IMR-90 (cell line): ENCODE results near the gene TNS1. TPM values are rescaled to one million over a fixed set of nuclear protein-coding genes. Genes with fewer than 3 reads are reported as not detected.

Source experiments
- ATAC-seq: fragments of 200-7000 bp; cut with Tn5 transposase; 2 replicates; pipeline ENCODE4 v1.9.1; 2020; ENCODE audit warnings: low read depth, mild to moderate bottlenecking, moderate library complexity
- BruUV-seq: library from RNA; stranded (reverse); fragments of 400-500 nt; replicated peaks from 2 replicates; lab custom pipeline; 2021; lab: Mats Ljungman, UMichigan
- CTCF ChIA-PET: fragments of 300-600 bp; formaldehyde crosslinking; extraction: SDS; loops from one replicate; lab custom pipeline; 2021; ENCODE audit warnings: antibody characterized with exemption; lab: Yijun Ruan, JAX
- POLR2A ChIA-PET: fragments of 300-600 bp; sonication (Branson Sonifier 250); formaldehyde crosslinking; loops from one replicate; lab custom pipeline; 2022; ENCODE audit warnings: antibody characterized with exemption; ENCODE audit not compliant: unreplicated experiment; lab: Charles Lee
- DNase-seq: peaks from one replicate; pipeline ENCODE4 v3.0.0; 2013
- H2AFZ ChIP-seq: replicated peaks from 2 replicates; pipeline ENCODE3; 2013; ENCODE audit warnings: low read length, mild to moderate bottlenecking; ENCODE audit not compliant: poor library complexity
- H2AK5ac ChIP-seq: 2 replicates; pipeline ENCODE4 v1.6.1; 2013; ENCODE audit warnings: low read depth, low read length, inconsistent platforms
- H2AK9ac ChIP-seq: replicated peaks from 2 replicates; pipeline ENCODE3; 2013; ENCODE audit warnings: mild to moderate bottlenecking, low read depth, low read length, moderate library complexity; ENCODE audit not compliant: poor library complexity
- H2BK120ac ChIP-seq: 2 replicates; pipeline ENCODE4 v1.6.1; 2013; ENCODE audit warnings: low read depth, low read length, inconsistent platforms
- H2BK15ac ChIP-seq: 3 replicates; pipeline ENCODE4 v1.6.1; 2013; ENCODE audit warnings: low read depth, low read length, inconsistent platforms
- H2BK20ac ChIP-seq: 2 replicates; pipeline ENCODE4 v1.6.1; 2013; ENCODE audit warnings: low read depth, mild to moderate bottlenecking, inconsistent platforms, low read length, moderate library complexity
- H2BK5ac ChIP-seq: 2 replicates; pipeline ENCODE4 v1.6.1; 2013; ENCODE audit warnings: mild to moderate bottlenecking, low read depth, low read length, inconsistent platforms; ENCODE audit not compliant: poor library complexity, severe bottlenecking
- H3K14ac ChIP-seq: replicated peaks from 2 replicates; pipeline ENCODE4 v1.6.1; 2013; ENCODE audit warnings: low read depth, low read length, inconsistent platforms
- H3K18ac ChIP-seq: 2 replicates; pipeline ENCODE4 v1.6.1; 2013; ENCODE audit warnings: low read depth, low read length, control low read depth
- H3K23ac ChIP-seq: 2 replicates; pipeline ENCODE4 v1.6.1; 2013; ENCODE audit warnings: low read depth, low read length, inconsistent platforms
- H3K27ac ChIP-seq: 2 replicates; pipeline ENCODE4 v1.5.1; 2013; ENCODE audit warnings: mild to moderate bottlenecking, control low read depth, low read length; ENCODE audit not compliant: insufficient read depth
- H3K27me3 ChIP-seq: 2 replicates; pipeline ENCODE4 v1.6.1; 2013; ENCODE audit warnings: low read length; ENCODE audit not compliant: control insufficient read depth, insufficient read depth
- H3K36me3 ChIP-seq: 2 replicates; pipeline ENCODE4 v1.6.1; 2013; ENCODE audit warnings: low read length, mixed read lengths; ENCODE audit not compliant: control insufficient read depth, insufficient read depth
- H3K4ac ChIP-seq: 2 replicates; pipeline ENCODE4 v1.6.1; 2013; ENCODE audit warnings: low read depth, low read length, inconsistent platforms
- H3K4me1 ChIP-seq: 2 replicates; pipeline ENCODE4 v1.6.1; 2013; ENCODE audit warnings: low read length, mixed read lengths; ENCODE audit not compliant: control insufficient read depth, insufficient read depth
- H3K4me2 ChIP-seq: 2 replicates; pipeline ENCODE4 v1.6.1; 2013; ENCODE audit warnings: low read depth, mild to moderate bottlenecking, control low read depth, low read length, moderate library complexity
- H3K4me3 ChIP-seq: 2 replicates; pipeline ENCODE4 v1.5.1; 2013; ENCODE audit warnings: low read depth, mild to moderate bottlenecking, control low read depth, low read length, moderate library complexity; ENCODE audit not compliant: insufficient read depth
- H3K56ac ChIP-seq: 2 replicates; pipeline ENCODE4 v1.6.1; 2013; ENCODE audit warnings: low read length, inconsistent platforms; ENCODE audit not compliant: insufficient read depth; ENCODE audit errors: extremely low read depth
- H3K79me1 ChIP-seq, 2 experiments: 2 replicates each; pipeline ENCODE4 v1.6.1; 2013; ENCODE audit warnings: low read length in 2 of 2, inconsistent platforms in 1 of 2, low read depth in 1 of 2
- H3K9ac ChIP-seq: 2 replicates; pipeline ENCODE4 v1.6.1; 2013; ENCODE audit warnings: low read depth, low read length, control low read depth
- H3K9me1 ChIP-seq: 2 replicates; pipeline ENCODE4 v1.6.1; 2013; ENCODE audit warnings: low read length, inconsistent platforms; ENCODE audit not compliant: insufficient read depth
- H3K9me3 ChIP-seq: 2 replicates; pipeline ENCODE4 v1.6.1; 2013; ENCODE audit warnings: low read length; ENCODE audit not compliant: control insufficient read depth, insufficient read depth
- H4K20me1 ChIP-seq: 2 replicates; pipeline ENCODE4 v1.6.1; 2013; ENCODE audit warnings: low read length, inconsistent platforms; ENCODE audit not compliant: insufficient read depth
- H4K5ac ChIP-seq: 2 replicates; pipeline ENCODE4 v1.6.1; 2013; ENCODE audit warnings: mild to moderate bottlenecking, low read depth, low read length, control low read depth
- H4K8ac ChIP-seq, 2 experiments: 2 replicates each; pipeline ENCODE4 v1.6.1; 2013; ENCODE audit warnings: low read depth in 2 of 2, low read length in 2 of 2, control low read depth in 1 of 2, inconsistent platforms in 1 of 2
- H4K91ac ChIP-seq: 2 replicates; pipeline ENCODE4 v1.6.1; 2013; ENCODE audit warnings: low read depth, low read length, inconsistent platforms; ENCODE audit not compliant: insufficient read depth
- BHLHE40 ChIP-seq: fragments of 150-350 bp; IDR thresholded peaks from 2 replicates; pipeline ENCODE4 v1.6.1; 2016; ENCODE audit warnings: mild to moderate bottlenecking, low read depth, low read length
- CEBPB ChIP-seq: IDR thresholded peaks from 2 replicates; pipeline ENCODE4 v1.6.1; 2012; ENCODE audit warnings: low read depth, low read length, improper control_type of control experiment
- CHD1 ChIP-seq: IDR thresholded peaks from 2 replicates; pipeline ENCODE4 v1.6.1; 2012; ENCODE audit warnings: low read depth, low read length, improper control_type of control experiment
- FOS ChIP-seq: fragments of 150-350 bp; IDR thresholded peaks from 2 replicates; pipeline ENCODE4 v1.6.1; 2016; ENCODE audit warnings: low read depth, low read length
- MAFK ChIP-seq: IDR thresholded peaks from 2 replicates; pipeline ENCODE4 v1.6.1; 2012; ENCODE audit warnings: low read depth, low read length, improper control_type of control experiment
- MAZ ChIP-seq: IDR thresholded peaks from 2 replicates; pipeline ENCODE4 v1.6.1; 2012; ENCODE audit warnings: low read depth, mild to moderate bottlenecking, low read length, improper control_type of control experiment, moderate library complexity, borderline replicate concordance
- MXI1 ChIP-seq: IDR thresholded peaks from 2 replicates; pipeline ENCODE4 v1.6.1; 2012; ENCODE audit warnings: low read depth, mild to moderate bottlenecking, low read length, moderate library complexity, borderline replicate concordance
- NFE2L2 ChIP-seq: fragments of 150-350 bp; IDR thresholded peaks from 2 replicates; pipeline ENCODE4 v1.6.1; 2016; ENCODE audit warnings: low read depth, mild to moderate bottlenecking, low read length
- POLR2A ChIP-seq: IDR thresholded peaks from 2 replicates; pipeline ENCODE4 v1.6.1; 2012; ENCODE audit warnings: mild to moderate bottlenecking, low read depth, low read length
- RAD21 ChIP-seq: IDR thresholded peaks from 2 replicates; pipeline ENCODE4 v1.6.1; 2012; ENCODE audit warnings: low read length, improper control_type of control experiment
- RCOR1 ChIP-seq: IDR thresholded peaks from 2 replicates; pipeline ENCODE4 v1.6.1; 2012; ENCODE audit warnings: mild to moderate bottlenecking, low read length, improper control_type of control experiment; ENCODE audit not compliant: insufficient replicate concordance
- RFX5 ChIP-seq: IDR thresholded peaks from 2 replicates; pipeline ENCODE4 v1.8.0; 2012; ENCODE audit warnings: low read depth, mild to moderate bottlenecking, low read length, moderate library complexity
- SMC3 ChIP-seq: fragments of 150-350 bp; IDR thresholded peaks from 2 replicates; pipeline ENCODE4 v1.6.1; 2016; ENCODE audit warnings: low read depth, mild to moderate bottlenecking, antibody characterized with exemption, low read length, moderate library complexity
- WGBS, 2 experiments: methylation state at CpG; one replicate each; pipeline versions ENCODE4 v1.1.5 to v1.1.7; 2013; ENCODE audit warnings: missing lambda C conversion rate in 2 of 2; ENCODE audit not compliant: insufficient read length in 1 of 2; ENCODE audit errors: extremely low coverage in 2 of 2; 5-methylcytosine and 5-hydroxymethylcytosine counted together
- dilution Hi-C: fragments of 300-500 bp; cut with HindIII; formaldehyde crosslinking; loops from one replicate; pipeline ENCODE4 v1.14.3; 2018; ENCODE audit warnings: low sequenced_read_pairs; ENCODE audit not compliant: unreplicated experiment
- in situ Hi-C: fragments of 300-500 bp; cut with MboI; formaldehyde crosslinking; loops from 3 replicates; pipeline ENCODE4 v1.14.3; 2019; ENCODE audit warnings: low sequenced_read_pairs, inconsistent platforms, mixed read lengths
- intact Hi-C: fragments of 100-400 bp; cut with micrococcal nuclease; formaldehyde crosslinking; loops from 2 replicates; pipeline ENCODE4 v1.10.0; 2022
- polyA plus RNA-seq, 3 experiments: library from polyadenylated mRNA; depleted of rRNA; stranded (reverse); fragments of >200 nt; gene quantifications; 2 replicates each; pipeline ENCODE4 v1.2.3, GENCODE V29; 2012; ENCODE audit warnings: low replicate concordance in 1 of 3
- total RNA-seq: library from RNA; depleted of rRNA; stranded (reverse); fragments of >200 nt; gene quantifications from 2 replicates; pipeline ENCODE4 v1.2.3, GENCODE V29; 2012
- TF ChIP-seq, protein P1 (sequence below): fragments of 150-350 bp; IDR thresholded peaks from 2 replicates; pipeline ENCODE4 v1.6.1; 2017; ENCODE audit warnings: mild to moderate bottlenecking, antibody characterized with exemption, low read length, low read depth
- TF ChIP-seq, protein P2 (sequence below): conservative IDR thresholded peaks from 2 replicates; pipeline ENCODE4 v1.5.1; 2012; ENCODE audit warnings: mild to moderate bottlenecking, low read depth, low read length, improper control_type of control experiment
- TF ChIP-seq, protein P3 (sequence below): fragments of 150-350 bp; IDR thresholded peaks from 2 replicates; pipeline ENCODE4 v1.6.1; 2016; ENCODE audit warnings: low read depth, mild to moderate bottlenecking, low read length, moderate library complexity, borderline replicate concordance

Gene TNS1
- total and polyA plus RNA-seq, 2 of the 4 experiments (the other 2 are of a cell fraction): 41.1 to 45.2 TPM

DNA sequence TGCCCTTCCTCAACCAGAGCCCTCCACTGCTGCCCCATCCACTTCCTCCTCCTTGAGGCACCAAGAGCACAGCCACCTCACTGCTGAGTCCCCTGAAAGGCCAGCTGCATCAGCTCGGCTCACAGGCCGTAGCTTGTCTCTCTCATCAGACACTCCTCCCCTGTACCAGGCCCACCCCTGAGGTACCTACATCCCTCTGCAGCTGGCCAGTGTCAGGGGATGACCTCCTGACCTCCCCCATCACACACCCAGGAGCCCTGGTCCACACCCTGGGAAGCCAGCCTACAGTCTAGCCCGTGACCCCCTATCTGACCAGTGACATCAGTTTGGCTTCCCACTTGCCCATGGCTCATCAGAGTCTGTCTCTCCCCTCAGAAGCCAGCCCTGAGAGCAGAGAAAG lies 205.6 kb downstream of the TNS1 start:
- intact Hi-C loops: no loop called here
- peak overlapping the region; percentile 45 for H2AFZ ChIP-seq
- peaks cover 8% of the 10 kb centered on the region; the same call in 1 of the 2 replicates for H3K4me1 ChIP-seq
- no peaks in the 10 kb centered on the region for H3K9me3 ChIP-seq
- ATAC-seq: no peak
- no peak overlapping the region for H3K27ac ChIP-seq
- in situ Hi-C loops: loop anchor here (10.0 kb wide), 1 partner anchor 238 kb away; no protein-coding TSS in a partner anchor
- dilution Hi-C loops: no loop called here
- no peak overlapping the region for H4K5ac ChIP-seq
- no peak overlapping the region for H3K23ac ChIP-seq
- H3K4ac ChIP-seq: no peak overlapping the region
- ChIA-PET POLR2A (no interaction called here), CTCF (interaction anchor here (1.0 kb wide), 1 partner anchor 11 kb away, joined by 3 read pairs; no protein-coding TSS in a partner anchor)
- TF ChIP-seq BHLHE40 (no peak), MAZ (no peak), SMC3 (no peak), MXI1 (no peak), CEBPB (no peak), POLR2A (no peak), RCOR1 (no peak), RFX5 (no peak), RAD21 (no peak), FOS (no peak), MAFK (no peak), CHD1 (no peak), NFE2L2 (no peak)
- TF ChIP-seq, protein P1, sequence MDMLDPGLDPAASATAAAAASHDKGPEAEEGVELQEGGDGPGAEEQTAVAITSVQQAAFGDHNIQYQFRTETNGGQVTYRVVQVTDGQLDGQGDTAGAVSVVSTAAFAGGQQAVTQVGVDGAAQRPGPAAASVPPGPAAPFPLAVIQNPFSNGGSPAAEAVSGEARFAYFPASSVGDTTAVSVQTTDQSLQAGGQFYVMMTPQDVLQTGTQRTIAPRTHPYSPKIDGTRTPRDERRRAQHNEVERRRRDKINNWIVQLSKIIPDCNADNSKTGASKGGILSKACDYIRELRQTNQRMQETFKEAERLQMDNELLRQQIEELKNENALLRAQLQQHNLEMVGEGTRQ: no peak
- TF ChIP-seq, protein P2, sequence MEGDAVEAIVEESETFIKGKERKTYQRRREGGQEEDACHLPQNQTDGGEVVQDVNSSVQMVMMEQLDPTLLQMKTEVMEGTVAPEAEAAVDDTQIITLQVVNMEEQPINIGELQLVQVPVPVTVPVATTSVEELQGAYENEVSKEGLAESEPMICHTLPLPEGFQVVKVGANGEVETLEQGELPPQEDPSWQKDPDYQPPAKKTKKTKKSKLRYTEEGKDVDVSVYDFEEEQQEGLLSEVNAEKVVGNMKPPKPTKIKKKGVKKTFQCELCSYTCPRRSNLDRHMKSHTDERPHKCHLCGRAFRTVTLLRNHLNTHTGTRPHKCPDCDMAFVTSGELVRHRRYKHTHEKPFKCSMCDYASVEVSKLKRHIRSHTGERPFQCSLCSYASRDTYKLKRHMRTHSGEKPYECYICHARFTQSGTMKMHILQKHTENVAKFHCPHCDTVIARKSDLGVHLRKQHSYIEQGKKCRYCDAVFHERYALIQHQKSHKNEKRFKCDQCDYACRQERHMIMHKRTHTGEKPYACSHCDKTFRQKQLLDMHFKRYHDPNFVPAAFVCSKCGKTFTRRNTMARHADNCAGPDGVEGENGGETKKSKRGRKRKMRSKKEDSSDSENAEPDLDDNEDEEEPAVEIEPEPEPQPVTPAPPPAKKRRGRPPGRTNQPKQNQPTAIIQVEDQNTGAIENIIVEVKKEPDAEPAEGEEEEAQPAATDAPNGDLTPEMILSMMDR: no peak
- TF ChIP-seq, protein P3, sequence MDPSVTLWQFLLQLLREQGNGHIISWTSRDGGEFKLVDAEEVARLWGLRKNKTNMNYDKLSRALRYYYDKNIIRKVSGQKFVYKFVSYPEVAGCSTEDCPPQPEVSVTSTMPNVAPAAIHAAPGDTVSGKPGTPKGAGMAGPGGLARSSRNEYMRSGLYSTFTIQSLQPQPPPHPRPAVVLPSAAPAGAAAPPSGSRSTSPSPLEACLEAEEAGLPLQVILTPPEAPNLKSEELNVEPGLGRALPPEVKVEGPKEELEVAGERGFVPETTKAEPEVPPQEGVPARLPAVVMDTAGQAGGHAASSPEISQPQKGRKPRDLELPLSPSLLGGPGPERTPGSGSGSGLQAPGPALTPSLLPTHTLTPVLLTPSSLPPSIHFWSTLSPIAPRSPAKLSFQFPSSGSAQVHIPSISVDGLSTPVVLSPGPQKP: no peak
- H3K79me1 ChIP-seq: 0 out of 4 replicates have a peak, but pooled peaks cover 0 to 3% of the 10 kb centered on the region in 2 experiments
- no peak overlapping the region for H3K9ac ChIP-seq
- 50% methylated on average over 2 of the region's 3 CpGs; no CpG with 5 or more reads in 1 of the 2 experiments for WGBS, 2 experiments
- no peak overlapping the region for H2AK5ac ChIP-seq
- no peak overlapping the region for H3K18ac ChIP-seq
- no peaks in the 10 kb centered on the region for H3K27me3 ChIP-seq
- H3K9me1 ChIP-seq: peaks cover 18% of the 10 kb centered on the region
- H3K36me3 ChIP-seq: peaks cover 20% of the 10 kb centered on the region
- H2BK120ac ChIP-seq: no peak overlapping the region
- H2BK15ac ChIP-seq: no peak overlapping the region
- no peak overlapping the region for H2AK9ac ChIP-seq
- no peak overlapping the region for H3K14ac ChIP-seq
- H3K4me2 ChIP-seq: no peak overlapping the region
- H3K56ac ChIP-seq: no peak overlapping the region
- H2BK20ac ChIP-seq: no peak overlapping the region
- 0 out of 2 replicates have a peak, but pooled peaks cover 6% of the 10 kb centered on the region for H4K20me1 ChIP-seq
- no peak for DNase-seq
- H4K91ac ChIP-seq: no peak overlapping the region
- H2BK5ac ChIP-seq: no peak overlapping the region
- no TSS peak for BruUV-seq
- H4K8ac ChIP-seq: no peak overlapping the region
- no peak overlapping the region for H3K4me3 ChIP-seq
